GM06990 (cell line): ENCODE measurements around the gene MAD1L1.

Experiments
- DNase-seq: peaks from one replicate; pipeline ENCODE4 v3.0.0-alpha.2; 2011; ENCODE audit not compliant: insufficient read length; ENCODE audit errors: extremely low read depth
- H3K27me3 ChIP-seq: replicated peaks from 2 replicates; pipeline ENCODE4 v1.6.0; 2011; ENCODE audit warnings: low read length; ENCODE audit not compliant: control insufficient read depth, insufficient read depth
- H3K36me3 ChIP-seq: 2 replicates; pipeline ENCODE4 v1.5.1; 2011; ENCODE audit warnings: low read length; ENCODE audit not compliant: control insufficient read depth, insufficient read depth
- H3K4me3 ChIP-seq: replicated peaks from 2 replicates; pipeline ENCODE4 v1.5.1; 2011; ENCODE audit warnings: low read depth, mild to moderate bottlenecking, control low read depth, low read length
- TF ChIP-seq, protein P1 (sequence below): IDR thresholded peaks from 2 replicates; pipeline ENCODE4 v1.5.1; 2011; ENCODE audit warnings: low read length, control low read depth, mild to moderate bottlenecking, inconsistent platforms; ENCODE audit not compliant: insufficient read depth, poor library complexity, severe bottlenecking

MAD1L1 gene

DNA sequence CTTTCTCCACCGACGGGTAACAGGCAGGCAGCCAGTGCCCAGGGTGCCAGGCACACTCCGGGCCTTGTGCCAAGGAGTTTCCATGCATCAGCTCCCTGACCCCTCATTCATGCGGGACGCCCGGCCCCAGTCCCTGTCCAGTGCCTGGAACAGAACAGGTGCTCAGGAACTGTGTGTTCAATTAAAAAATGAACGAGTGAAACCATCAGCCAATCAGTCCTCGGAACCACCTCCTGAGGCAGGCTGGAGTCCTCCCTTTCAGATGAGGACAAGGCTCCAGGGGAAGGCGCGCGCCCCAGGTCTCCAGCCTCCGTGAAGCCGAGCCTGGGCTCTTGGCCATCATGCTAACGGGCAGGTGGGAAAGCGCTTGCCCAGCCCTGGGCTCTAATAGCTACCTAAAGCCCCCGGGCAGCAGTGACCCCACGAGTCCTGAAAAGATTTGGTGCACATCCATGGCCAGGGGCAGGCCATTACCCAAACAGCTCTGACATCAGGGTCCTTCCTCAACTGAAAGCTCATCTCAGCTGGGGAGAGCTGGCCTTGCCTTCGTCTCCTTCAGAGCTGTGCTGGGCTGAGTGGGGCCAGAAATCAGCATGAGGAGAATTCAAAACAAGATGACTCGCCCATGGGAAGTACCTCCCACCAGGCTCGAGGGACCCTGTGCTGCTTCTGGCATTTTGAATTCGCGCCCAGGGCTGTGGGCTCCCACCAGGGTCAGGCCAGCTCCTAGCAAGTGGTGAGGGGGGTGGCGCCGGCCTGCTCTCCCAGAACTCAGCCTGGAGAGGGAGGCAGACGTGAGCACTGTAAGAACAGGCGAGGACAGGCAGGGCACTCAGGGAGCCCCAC lies 200.5 kb downstream of the MAD1L1 start:
- TF ChIP-seq, protein P1, sequence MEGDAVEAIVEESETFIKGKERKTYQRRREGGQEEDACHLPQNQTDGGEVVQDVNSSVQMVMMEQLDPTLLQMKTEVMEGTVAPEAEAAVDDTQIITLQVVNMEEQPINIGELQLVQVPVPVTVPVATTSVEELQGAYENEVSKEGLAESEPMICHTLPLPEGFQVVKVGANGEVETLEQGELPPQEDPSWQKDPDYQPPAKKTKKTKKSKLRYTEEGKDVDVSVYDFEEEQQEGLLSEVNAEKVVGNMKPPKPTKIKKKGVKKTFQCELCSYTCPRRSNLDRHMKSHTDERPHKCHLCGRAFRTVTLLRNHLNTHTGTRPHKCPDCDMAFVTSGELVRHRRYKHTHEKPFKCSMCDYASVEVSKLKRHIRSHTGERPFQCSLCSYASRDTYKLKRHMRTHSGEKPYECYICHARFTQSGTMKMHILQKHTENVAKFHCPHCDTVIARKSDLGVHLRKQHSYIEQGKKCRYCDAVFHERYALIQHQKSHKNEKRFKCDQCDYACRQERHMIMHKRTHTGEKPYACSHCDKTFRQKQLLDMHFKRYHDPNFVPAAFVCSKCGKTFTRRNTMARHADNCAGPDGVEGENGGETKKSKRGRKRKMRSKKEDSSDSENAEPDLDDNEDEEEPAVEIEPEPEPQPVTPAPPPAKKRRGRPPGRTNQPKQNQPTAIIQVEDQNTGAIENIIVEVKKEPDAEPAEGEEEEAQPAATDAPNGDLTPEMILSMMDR = no peak
- Histone ChIP-seq H3K36me3 (no peaks in the 10 kb centered on the region; the same call in none of the 2 replicates), H3K27me3 (no peaks in the 10 kb centered on the region), H3K4me3 (no peak overlapping the region)
- DNase-seq = no peak

- H3K4me3 ChIP-seq = no peak overlapping the region
- TF ChIP-seq, protein P1 = no peak
- no peaks in the 10 kb centered on the region; the same call in none of the 2 replicates for H3K36me3 ChIP-seq
- DNase-seq = no peak
- H3K27me3 ChIP-seq = no peaks in the 10 kb centered on the region
These were observed 201.3 kb downstream of the MAD1L1 start for GRCh38 chr7:2031451-2031845.

GRCh38 chr7:2030475-2031450 lies 202.0 kb downstream of the MAD1L1 start:
- Histone ChIP-seq H3K4me3 (no peak overlapping the region), H3K36me3 (no peaks in the 10 kb centered on the region; the same call in 1 of the 2 replicates), H3K27me3 (no peaks in the 10 kb centered on the region)
- no peak for DNase-seq
- TF ChIP-seq, protein P1 = no peak

DNA sequence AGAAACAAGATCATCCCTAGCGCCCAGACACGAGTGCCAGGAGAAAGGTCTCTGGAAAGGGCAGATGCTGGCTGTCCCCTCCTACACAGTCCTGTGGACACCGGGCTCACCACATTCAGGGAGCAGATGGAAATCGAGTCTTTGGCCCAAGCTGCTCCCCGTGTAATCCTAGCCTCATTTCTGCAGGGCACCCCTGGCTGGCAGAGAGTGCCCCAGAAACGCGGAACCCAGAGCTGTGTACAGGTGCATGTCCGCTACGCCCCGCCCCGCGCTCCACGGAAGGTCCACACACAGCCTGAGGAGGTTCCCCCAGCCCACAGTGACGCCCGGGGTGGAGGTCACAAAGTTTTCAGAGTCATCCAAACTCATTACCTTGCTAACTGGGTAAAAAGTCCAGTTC lies 202.8 kb downstream of the MAD1L1 start:
- no peak for DNase-seq
- H3K27me3 ChIP-seq = no peaks in the 10 kb centered on the region
- no peak overlapping the region for H3K4me3 ChIP-seq
- TF ChIP-seq, protein P1 = no peak
- no peaks in the 10 kb centered on the region; the same call in 1 of the 2 replicates for H3K36me3 ChIP-seq

- TF ChIP-seq, protein P1 = no peak
- Histone ChIP-seq H3K27me3 (no peaks in the 10 kb centered on the region), H3K4me3 (no peak overlapping the region), H3K36me3 (no peaks in the 10 kb centered on the region; the same call in none of the 2 replicates)
- DNase-seq = no peak
These were observed 203.4 kb downstream of the MAD1L1 start for GRCh38 chr7:2029211-2029905.
